Cerebellar cortex (tissue), 1 donor: ENCODE measurements around the gene GUCY1A1.

ENCODE experiments used
- DNase-seq: peaks from one replicate; pipeline ENCODE4 v3.0.0-alpha.2; 2015; ENCODE audit warnings: low spot score

Gene GUCY1A1

GRCh38 chr4:155741546-155741945, 74.9 kb downstream of the GUCY1A1 start:
- no peak for DNase-seq

- DNase-seq = no peak
Measured at GRCh38 chr4:155742310-155743015, 75.8 kb downstream of the GUCY1A1 start.

GRCh38 chr4:155745984-155746383, 79.3 kb downstream of the GUCY1A1 start:
- DNase-seq = no peak

GRCh38 chr4:155748039-155748438, 81.4 kb downstream of the GUCY1A1 start:
- no peak for DNase-seq

GRCh38 chr4:155749041-155749440, 82.4 kb downstream of the GUCY1A1 start:
- no peak for DNase-seq

GRCh38 chr4:155751569-155751968, 84.9 kb downstream of the GUCY1A1 start:
- DNase-seq = no peak

GRCh38 chr4:155757745-155758265, 91.2 kb downstream of the GUCY1A1 start:
- no peak for DNase-seq

- DNase-seq = peak; percentile 98
Measured at GRCh38 chr4:155758481-155759371, 92.1 kb downstream of the GUCY1A1 start, which contains the start of gene GUCY1B1. Gene GUCY1B1 (plus strand): TSS chr4:155759021. CDS start chr4:155759141, 120 bp downstream.

- peak; percentile 45 for DNase-seq
Measured at GRCh38 chr4:155759372-155760252, 93.0 kb downstream of the GUCY1A1 start.

- no peak for DNase-seq
Measured at GRCh38 chr4:155761047-155761446, 94.4 kb downstream of the GUCY1A1 start.

- DNase-seq = no peak
Measured at GRCh38 chr4:155761916-155762315, 95.3 kb downstream of the GUCY1A1 start.

- no peak for DNase-seq
Measured at GRCh38 chr4:155762334-155762733, 95.7 kb downstream of the GUCY1A1 start.

- DNase-seq = no peak
Measured at GRCh38 chr4:155763551-155763950, 96.9 kb downstream of the GUCY1A1 start.

- DNase-seq = no peak
Measured at GRCh38 chr4:155765149-155765548, 98.5 kb downstream of the GUCY1A1 start.

- no peak for DNase-seq
Measured at GRCh38 chr4:155766622-155767021, 100.0 kb downstream of the GUCY1A1 start.

GRCh38 chr4:155768370-155768769, 101.7 kb downstream of the GUCY1A1 start:
- no peak for DNase-seq

- DNase-seq = no peak
Measured at GRCh38 chr4:155769090-155769489, 102.4 kb downstream of the GUCY1A1 start.

- no peak for DNase-seq
Measured at GRCh38 chr4:155772459-155773195, 106.0 kb downstream of the GUCY1A1 start.

GRCh38 chr4:155773196-155773800, 106.7 kb downstream of the GUCY1A1 start:
- DNase-seq = no peak

GRCh38 chr4:155774033-155774432, 107.4 kb downstream of the GUCY1A1 start:
- no peak for DNase-seq
